Skeletal muscle cell (primary cell): ENCODE data around the gene DCTN3.

Source experiments
- DNase-seq: peaks from one replicate; pipeline ENCODE4 v3.0.0-alpha.2; 2010; ENCODE audit warnings: low read depth
- H3K4me3 ChIP-seq: 2 replicates; pipeline ENCODE4 v1.5.1; 2011; ENCODE audit warnings: low read depth, mild to moderate bottlenecking, control low read depth, low read length, moderate library complexity

Gene DCTN3

GRCh38 chr9:34627716-34628655 lies 7.7 kb upstream of the DCTN3 start:
- no peak for DNase-seq
- peak overlapping the region; percentile 36 for H3K4me3 ChIP-seq

GRCh38 chr9:34625186-34625486 lies 4.8 kb upstream of the DCTN3 start:
- DNase-seq, result no peak

GRCh38 chr9:34624475-34625185 lies 4.3 kb upstream of the DCTN3 start:
- no peak for DNase-seq
- no peak overlapping the region for H3K4me3 ChIP-seq

More at GRCh38 chr9:34625186-34625486, 4.8 kb upstream of the DCTN3 start:
- no peak overlapping the region for H3K4me3 ChIP-seq

GRCh38 chr9:34623374-34624235 lies 3.3 kb upstream of the DCTN3 start:
- DNase-seq, result no peak
- no peak overlapping the region for H3K4me3 ChIP-seq

GRCh38 chr9:34615132-34615531 lies 5.2 kb downstream of the DCTN3 start:
- no peak overlapping the region for H3K4me3 ChIP-seq
- DNase-seq, result no peak

- DNase-seq, result no peak
- peak overlapping the region; percentile 71 for H3K4me3 ChIP-seq
Observed at GRCh38 chr9:34612788-34613390, 7.4 kb downstream of the DCTN3 start.

GRCh38 chr9:34611811-34612787 lies 8.2 kb downstream of the DCTN3 start, which contains the start of gene RPP25L:
Gene RPP25L, minus strand, starts transcription at chr9:34612097. Its CDS starts 801 bp downstream, at chr9:34611296.
- peak within 1 kb of the TSS; percentile 71 for H3K4me3 ChIP-seq
- peak; percentile 32 for DNase-seq

GRCh38 chr9:34611251-34611810 lies 9.0 kb downstream of the DCTN3 start:
- peak overlapping the region; percentile 71 for H3K4me3 ChIP-seq
- DNase-seq, result no peak

- DNase-seq, result no peak
- H3K4me3 ChIP-seq, result peak overlapping the region; percentile 71
Observed at GRCh38 chr9:34610434-34611206, 9.7 kb downstream of the DCTN3 start.

GRCh38 chr9:34607331-34607730 lies 13.0 kb downstream of the DCTN3 start:
- no peak overlapping the region for H3K4me3 ChIP-seq
- no peak for DNase-seq

- DNase-seq, result no peak
- H3K4me3 ChIP-seq, result no peak overlapping the region
Observed at GRCh38 chr9:34606905-34607304, 13.4 kb downstream of the DCTN3 start.

- no peak for DNase-seq
- H3K4me3 ChIP-seq, result no peak overlapping the region
Observed at GRCh38 chr9:34606190-34606589, 14.1 kb downstream of the DCTN3 start.

GRCh38 chr9:34603610-34604231 lies 16.6 kb downstream of the DCTN3 start:
- H3K4me3 ChIP-seq, result no peak overlapping the region
- DNase-seq, result no peak

GRCh38 chr9:34601937-34602573 lies 18.2 kb downstream of the DCTN3 start:
- DNase-seq, result no peak
- H3K4me3 ChIP-seq, result no peak overlapping the region

- DNase-seq, result no peak
- no peak overlapping the region for H3K4me3 ChIP-seq
Observed at GRCh38 chr9:34600908-34601307, 19.4 kb downstream of the DCTN3 start.

GRCh38 chr9:34599546-34599945 lies 20.7 kb downstream of the DCTN3 start:
- H3K4me3 ChIP-seq, result no peak overlapping the region
- DNase-seq, result no peak
